IPS-18c (cell line): ENCODE results near the gene RBM11.

ENCODE experiments used
- H3K4me3 ChIP-seq: 2 replicates; pipeline ENCODE4 v1.7.0; 2013; ENCODE audit warnings: low read depth, mild to moderate bottlenecking, low read length, moderate library complexity; ENCODE audit not compliant: insufficient read depth
- H3K9me3 ChIP-seq: one replicate; pipeline ENCODE4 v1.6.1; 2013; ENCODE audit warnings: mild to moderate bottlenecking, low read length, moderate library complexity; ENCODE audit not compliant: control insufficient read depth, insufficient read depth

RBM11 gene

GRCh38 chr21:14260174-14260764 lies 44.3 kb downstream of the RBM11 start:
- Histone ChIP-seq H3K4me3 (no peak overlapping the region), H3K9me3 (no peaks in the 10 kb centered on the region)

- Histone ChIP-seq H3K9me3 (no peaks in the 10 kb centered on the region), H3K4me3 (no peak overlapping the region)
These were observed 46.1 kb downstream of the RBM11 start for GRCh38 chr21:14262039-14262438.

DNA sequence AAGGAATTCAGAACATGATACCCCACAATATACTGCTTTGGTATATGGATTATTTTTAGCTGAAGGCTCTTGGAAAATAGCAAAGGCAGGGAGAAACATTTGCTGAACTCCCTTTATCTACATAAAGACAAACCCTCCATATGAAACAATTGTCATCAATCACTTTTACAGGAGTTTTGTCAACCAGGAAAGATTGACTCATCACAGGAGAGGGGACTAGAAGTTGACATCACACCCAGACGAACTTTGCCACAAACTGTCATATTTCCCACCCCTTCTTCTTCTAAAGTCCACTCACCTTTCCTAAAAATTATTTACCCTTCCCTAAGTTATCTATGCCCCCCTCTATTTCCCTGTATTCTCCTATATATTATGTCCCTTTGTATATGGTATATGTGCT lies 47.9 kb downstream of the RBM11 start:
- Histone ChIP-seq H3K4me3 (no peak overlapping the region), H3K9me3 (no peaks in the 10 kb centered on the region)

DNA sequence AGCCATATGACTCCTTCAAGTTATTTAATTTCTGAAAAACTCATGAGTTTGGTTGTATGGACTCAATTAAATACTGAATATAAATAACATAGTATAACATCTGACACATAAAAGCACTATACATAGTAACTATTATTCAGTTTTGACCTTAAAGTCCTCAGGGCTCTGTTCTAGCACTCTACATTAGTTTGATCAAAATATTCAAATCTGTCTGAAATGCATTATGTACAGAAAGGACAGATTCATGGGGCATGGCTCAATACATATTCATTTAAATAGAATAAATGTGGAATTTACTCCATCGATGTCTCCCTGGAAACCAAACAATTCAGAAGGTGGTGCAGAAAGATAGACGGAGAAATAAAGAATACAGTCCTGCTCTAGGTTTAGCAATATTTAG lies 49.1 kb downstream of the RBM11 start:
- no peak overlapping the region for H3K4me3 ChIP-seq
- no peaks in the 10 kb centered on the region for H3K9me3 ChIP-seq

DNA sequence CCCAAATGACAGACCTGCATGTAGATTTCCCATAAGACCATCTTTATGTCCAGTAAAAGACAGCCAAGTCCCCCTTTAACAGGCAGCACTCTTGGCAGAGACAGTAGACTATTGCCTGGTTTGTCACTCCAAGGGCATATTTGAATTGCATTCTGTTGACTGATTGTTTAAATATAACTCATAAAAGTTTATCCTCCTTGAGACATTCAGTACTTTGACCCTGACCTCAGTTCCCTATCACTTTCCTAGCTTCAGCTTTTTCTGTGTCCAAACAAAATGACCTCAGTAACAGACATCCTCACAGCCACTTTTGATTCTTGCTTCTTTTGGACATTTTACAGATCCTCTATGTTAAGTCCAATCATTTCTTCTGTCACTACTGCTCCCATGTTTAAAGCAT lies 51.1 kb downstream of the RBM11 start:
- Histone ChIP-seq H3K4me3 (no peak overlapping the region), H3K9me3 (no peaks in the 10 kb centered on the region)

- H3K4me3 ChIP-seq = no peak overlapping the region
- no peaks in the 10 kb centered on the region for H3K9me3 ChIP-seq
These were observed 54.7 kb downstream of the RBM11 start for GRCh38 chr21:14270631-14271030.

GRCh38 chr21:14271053-14271452 lies 55.1 kb downstream of the RBM11 start:
- no peak overlapping the region for H3K4me3 ChIP-seq
- H3K9me3 ChIP-seq = no peaks in the 10 kb centered on the region

DNA sequence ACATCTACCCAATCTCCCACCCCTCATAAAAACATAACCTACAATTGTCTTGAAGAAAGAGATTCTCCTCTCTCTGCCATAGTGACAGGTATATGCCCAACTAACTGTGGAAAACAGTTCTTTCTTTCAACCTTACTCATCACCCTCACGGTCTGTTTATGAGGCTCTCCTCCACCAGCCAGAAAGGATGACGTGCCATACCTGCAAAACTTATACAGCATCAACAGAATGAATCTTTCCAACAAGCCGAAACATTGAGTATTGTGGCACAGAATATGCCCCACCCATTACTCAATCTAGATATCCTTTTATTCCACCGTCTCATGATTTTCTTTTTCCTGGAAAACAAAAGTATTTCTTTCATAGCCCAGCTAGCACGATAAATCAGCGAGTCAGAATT lies 55.7 kb downstream of the RBM11 start:
- Histone ChIP-seq H3K9me3 (no peaks in the 10 kb centered on the region), H3K4me3 (no peak overlapping the region)

- H3K9me3 ChIP-seq = no peaks in the 10 kb centered on the region
- H3K4me3 ChIP-seq = peak overlapping the region; percentile 45; the same call in 1 of the 2 replicates
These were observed 58.0 kb downstream of the RBM11 start for GRCh38 chr21:14273736-14274538.

- Histone ChIP-seq H3K4me3 (no peak overlapping the region), H3K9me3 (no peaks in the 10 kb centered on the region)
These were observed 59.8 kb downstream of the RBM11 start for GRCh38 chr21:14275702-14276205.
